GM12801 (cell line): ENCODE data around the gene SCGB1A1.

Experiments
- TF ChIP-seq, protein P1 (sequence below): IDR thresholded peaks from one replicate; pipeline ENCODE4 v1.5.1; 2011; ENCODE audit warnings: control low read depth; ENCODE audit not compliant: insufficient read length; ENCODE audit errors: extremely low read depth

The SCGB1A1 gene

DNA sequence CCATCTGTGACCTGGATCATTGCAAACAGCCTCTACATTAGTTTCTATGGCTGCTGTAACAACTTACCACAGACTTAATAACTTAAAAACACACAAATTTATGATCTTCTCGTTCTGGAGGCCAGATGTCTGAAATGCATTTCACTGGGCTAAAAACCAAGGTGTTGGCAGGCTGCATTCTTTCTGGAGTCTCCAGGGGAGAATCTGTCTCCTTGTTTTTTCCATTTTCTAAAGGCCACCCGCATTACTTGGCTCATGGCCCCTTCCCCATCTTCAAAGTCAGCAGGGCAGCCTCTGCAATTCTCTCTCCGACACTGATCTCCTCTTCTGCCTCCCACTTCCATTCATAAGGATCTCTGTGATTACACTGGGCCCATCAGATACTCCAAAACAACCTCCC lies 11.6 kb downstream of the SCGB1A1 start:
- TF ChIP-seq, protein P1, sequence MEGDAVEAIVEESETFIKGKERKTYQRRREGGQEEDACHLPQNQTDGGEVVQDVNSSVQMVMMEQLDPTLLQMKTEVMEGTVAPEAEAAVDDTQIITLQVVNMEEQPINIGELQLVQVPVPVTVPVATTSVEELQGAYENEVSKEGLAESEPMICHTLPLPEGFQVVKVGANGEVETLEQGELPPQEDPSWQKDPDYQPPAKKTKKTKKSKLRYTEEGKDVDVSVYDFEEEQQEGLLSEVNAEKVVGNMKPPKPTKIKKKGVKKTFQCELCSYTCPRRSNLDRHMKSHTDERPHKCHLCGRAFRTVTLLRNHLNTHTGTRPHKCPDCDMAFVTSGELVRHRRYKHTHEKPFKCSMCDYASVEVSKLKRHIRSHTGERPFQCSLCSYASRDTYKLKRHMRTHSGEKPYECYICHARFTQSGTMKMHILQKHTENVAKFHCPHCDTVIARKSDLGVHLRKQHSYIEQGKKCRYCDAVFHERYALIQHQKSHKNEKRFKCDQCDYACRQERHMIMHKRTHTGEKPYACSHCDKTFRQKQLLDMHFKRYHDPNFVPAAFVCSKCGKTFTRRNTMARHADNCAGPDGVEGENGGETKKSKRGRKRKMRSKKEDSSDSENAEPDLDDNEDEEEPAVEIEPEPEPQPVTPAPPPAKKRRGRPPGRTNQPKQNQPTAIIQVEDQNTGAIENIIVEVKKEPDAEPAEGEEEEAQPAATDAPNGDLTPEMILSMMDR, result no peak

DNA sequence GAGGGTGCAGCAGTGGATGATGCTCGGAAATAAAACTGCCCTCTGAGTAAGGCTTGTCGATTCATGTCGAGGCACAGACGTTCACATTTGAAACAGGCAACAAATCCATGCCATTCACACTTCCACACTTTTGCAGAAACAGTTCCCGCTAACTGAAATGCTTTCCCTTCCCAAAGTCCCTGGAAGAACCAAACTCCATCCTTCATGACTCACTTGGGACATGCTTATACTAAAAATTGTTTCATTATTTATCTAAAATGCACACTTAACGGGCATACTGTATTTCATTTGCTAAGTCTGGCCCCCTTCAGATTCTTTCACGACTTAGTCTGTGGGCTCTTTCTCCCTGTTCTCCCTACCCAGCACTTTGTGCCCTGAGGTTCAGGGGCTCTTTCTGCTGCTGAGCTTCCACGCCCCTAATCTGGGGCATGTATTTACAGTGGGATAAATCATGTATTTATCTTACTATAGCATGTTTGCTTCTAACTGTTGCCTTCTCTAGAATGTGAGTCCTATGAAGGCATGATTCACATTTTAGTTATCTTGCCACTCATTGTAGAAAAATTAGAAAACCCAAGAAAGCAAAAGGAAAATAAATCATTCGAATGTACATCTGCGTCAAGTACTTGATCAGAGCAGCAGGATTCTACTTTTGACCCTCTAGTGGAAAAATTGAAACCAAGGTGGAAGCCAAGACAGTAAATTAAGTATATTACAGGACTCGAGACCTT lies 12.5 kb downstream of the SCGB1A1 start:
- TF ChIP-seq, protein P1, result no peak

DNA sequence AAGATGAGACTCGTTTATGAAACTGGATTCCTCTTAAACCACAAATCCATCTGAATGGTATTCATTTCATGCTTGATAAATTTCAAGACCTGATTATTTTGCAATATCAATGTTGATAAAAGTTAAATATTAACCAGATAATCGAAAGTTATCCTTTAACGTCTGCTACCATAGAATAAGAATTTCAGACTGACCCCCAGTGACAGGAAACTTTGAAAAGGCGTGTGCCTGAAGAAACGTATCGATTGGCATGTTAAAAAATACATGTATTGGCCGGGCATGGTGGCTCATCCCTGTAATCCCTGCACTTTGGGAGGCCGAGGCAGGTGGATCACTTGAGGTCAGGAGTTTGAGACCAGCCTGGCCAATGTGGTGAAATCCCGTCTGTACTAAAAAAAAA lies 13.9 kb downstream of the SCGB1A1 start:
- TF ChIP-seq, protein P1, result no peak

DNA sequence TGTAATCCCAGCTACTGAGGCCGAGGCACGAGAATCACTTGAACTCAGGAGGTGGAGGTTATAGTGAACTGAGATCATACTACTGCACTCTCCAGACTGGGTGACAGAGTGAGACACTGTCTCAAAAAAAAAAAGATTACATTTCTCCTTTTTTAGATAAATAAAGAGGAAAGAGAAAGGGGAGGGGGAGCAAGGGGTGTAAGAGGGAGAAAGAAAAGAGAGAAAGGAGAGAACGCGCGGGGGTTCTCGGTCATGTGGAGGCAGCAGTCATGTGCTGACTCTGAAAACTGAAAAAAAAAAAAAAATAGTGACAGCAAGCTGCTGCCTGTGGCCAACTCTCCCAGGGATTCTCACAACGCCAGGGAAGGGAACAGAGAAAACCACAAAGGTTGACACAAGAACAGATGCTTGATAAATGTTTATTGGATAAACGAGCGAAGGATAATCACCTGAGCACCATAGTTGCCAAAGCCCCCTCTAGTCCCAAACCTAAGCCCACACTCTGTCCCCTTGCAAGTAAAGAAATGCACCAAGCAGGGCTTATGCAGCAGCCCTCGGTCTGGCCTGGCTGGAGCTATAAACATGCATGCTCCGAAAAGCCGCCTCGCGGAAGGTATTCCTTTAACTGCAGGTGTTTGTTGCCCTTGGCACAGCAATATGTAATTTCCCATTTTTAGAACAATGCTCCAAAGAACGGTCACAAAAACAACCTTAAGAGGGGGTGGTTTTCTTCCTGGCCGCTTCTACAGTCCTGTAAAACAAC lies 14.5 kb downstream of the SCGB1A1 start:
- TF ChIP-seq, protein P1, result no peak

DNA sequence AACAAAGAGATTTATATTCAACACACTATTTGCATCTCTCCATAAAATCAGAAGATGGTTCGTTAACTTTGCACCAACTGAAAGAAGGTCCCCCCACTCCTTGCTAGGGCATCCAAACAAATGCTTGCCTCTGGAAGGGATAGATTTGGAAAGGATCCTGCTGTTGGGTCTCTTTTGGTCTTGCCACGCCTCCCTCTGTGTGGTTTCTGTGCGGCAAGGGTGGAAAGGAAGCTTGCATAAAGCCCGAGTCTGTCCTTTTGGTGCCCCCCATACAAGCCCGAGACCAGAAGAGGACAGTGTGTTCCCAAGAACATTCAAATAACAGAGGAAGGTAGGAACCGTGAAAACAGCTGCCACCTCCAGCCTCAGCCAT lies 15.1 kb downstream of the SCGB1A1 start:
- TF ChIP-seq, protein P1, result no peak

- TF ChIP-seq, protein P1, result no peak
Measured at GRCh38 chr11:62435846-62436660, 17.2 kb downstream of the SCGB1A1 start.

DNA sequence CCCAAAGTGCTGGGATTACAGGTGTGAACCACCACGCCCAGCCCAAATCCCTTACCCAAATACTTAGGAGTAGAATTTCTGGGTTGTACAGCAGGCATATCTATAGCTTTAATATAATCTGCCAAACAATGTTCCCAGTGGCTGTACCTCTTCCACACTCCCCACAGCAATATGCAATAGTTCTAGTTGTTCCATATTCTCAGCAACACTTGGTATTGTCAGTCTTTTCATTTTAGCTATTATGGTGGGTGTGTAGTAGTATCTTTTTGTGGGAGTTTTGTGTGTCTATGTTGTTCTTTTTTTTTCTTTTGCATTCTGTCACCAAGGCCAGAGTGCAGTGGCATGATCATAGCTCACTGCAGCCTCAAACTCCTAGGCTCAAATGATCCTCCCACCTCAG lies 18.8 kb downstream of the SCGB1A1 start:
- TF ChIP-seq, protein P1, result no peak
